T-helper 2 cell treated with Interferon-gamma antibody and Interleukin-4, amounts not matched to agents 5 μg/mL and 100 μg/mL, for 36 hours (primary cell): ENCODE data around the gene COX14.
A peak's percentile ranks its signal among the peaks of the same experiment; 100 is the strongest.
"Not testable (repeated sequence)": the region's sequence is repeated elsewhere in the genome, so short reads cannot be mapped to it uniquely, and the experiment has no call there.

Source experiments
- DNase-seq: peaks from one replicate; pipeline ENCODE4 v3.0.0; 2021; ENCODE audit warnings: low spot score
- H3K27ac Mint-ChIP-seq: one replicate; pipeline ENCODE4 v1.8.0; 2021; ENCODE audit warnings: mild to moderate bottlenecking, mixed read lengths
- H3K27me3 Mint-ChIP-seq: one replicate; pipeline ENCODE4 v1.8.0; 2021; ENCODE audit warnings: low read depth, mixed read lengths
- H3K36me3 Mint-ChIP-seq: one replicate; pipeline ENCODE4 v1.8.0; 2021; ENCODE audit warnings: low read depth, mixed read lengths
- H3K4me1 Mint-ChIP-seq: one replicate; pipeline ENCODE4 v1.8.0; 2021; ENCODE audit warnings: low read depth, mixed read lengths
- H3K4me3 Mint-ChIP-seq: one replicate; pipeline ENCODE4 v1.8.0; 2022; ENCODE audit warnings: mild to moderate bottlenecking, moderate library complexity, mixed read lengths
- H3K9me3 Mint-ChIP-seq: one replicate; pipeline ENCODE4 v1.8.0; 2021; ENCODE audit warnings: mixed read lengths

The COX14 gene

DNA sequence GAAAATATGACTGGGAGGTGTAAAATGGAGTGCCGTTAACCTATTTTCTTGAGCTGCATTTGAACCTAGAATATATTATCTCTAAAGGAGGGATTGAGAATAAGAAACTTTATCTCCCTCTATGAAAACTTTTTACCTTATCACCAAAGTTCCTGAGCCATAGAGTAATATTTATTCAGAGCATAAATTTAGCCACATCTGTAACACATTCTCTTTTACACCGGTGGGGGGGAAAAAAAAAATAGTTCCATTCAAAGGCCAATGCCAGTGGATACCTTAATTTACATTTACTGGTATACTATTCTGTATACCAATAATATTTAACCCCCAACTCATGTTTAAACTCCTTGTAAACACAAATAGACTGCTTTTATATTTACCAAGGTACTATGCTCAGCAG is 33.4 kb downstream of the COX14 start:
- no peaks in the 10 kb centered on the region for H3K27me3 Mint-ChIP-seq
- H3K27ac Mint-ChIP-seq = no peak overlapping the region
- peaks cover 27% of the 10 kb centered on the region for H3K36me3 Mint-ChIP-seq
- H3K9me3 Mint-ChIP-seq = no peaks in the 10 kb centered on the region
- no peak overlapping the region for H3K4me3 Mint-ChIP-seq
- peaks cover 13% of the 10 kb centered on the region for H3K4me1 Mint-ChIP-seq
- no peak for DNase-seq

DNA sequence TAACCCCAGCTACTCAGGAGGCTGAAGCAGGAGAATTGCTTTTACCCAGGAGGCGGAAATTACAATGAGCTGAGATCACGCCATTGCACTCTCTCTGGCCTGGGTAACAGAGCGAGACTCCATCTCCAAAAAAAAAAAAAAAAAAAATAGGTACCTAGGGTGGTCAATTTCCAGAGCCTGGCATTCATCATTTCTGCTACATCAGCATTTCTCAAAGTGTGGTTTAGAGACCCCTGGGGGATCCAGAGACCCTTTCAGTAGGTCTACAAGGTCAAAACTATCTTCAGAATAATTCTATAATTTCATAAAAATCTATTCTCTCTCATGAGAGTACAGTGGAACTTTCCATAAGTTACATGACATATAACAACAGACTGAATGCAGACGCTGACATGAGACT is 35.2 kb downstream of the COX14 start:
- no peak overlapping the region for H3K27ac Mint-ChIP-seq
- no peaks in the 10 kb centered on the region for H3K9me3 Mint-ChIP-seq
- H3K27me3 Mint-ChIP-seq = no peaks in the 10 kb centered on the region
- DNase-seq = no peak
- H3K4me3 Mint-ChIP-seq = no peak overlapping the region
- H3K4me1 Mint-ChIP-seq = peaks cover 17% of the 10 kb centered on the region
- H3K36me3 Mint-ChIP-seq = peaks cover 13% of the 10 kb centered on the region

DNA sequence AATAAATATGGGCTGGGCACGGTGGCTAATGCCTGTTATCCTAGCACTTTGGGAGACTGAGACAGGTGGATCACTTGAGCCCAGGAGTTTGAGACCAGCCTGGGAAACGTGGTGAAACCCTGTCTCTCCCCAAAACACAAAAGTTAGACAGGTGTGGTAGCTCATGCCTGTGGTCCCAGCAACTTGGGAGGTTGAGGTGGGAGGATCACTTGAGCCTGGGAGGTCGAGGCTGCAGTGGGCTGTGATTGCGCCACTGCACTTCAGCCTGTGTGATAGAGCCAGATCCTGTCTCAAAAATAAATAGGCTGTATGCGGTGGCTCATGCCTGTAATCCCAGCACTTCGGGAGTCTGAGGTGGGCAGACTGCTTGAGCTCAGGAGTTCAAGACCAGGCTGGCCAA is 36.0 kb downstream of the COX14 start:
- H3K4me3 Mint-ChIP-seq, DNase-seq, H3K27ac Mint-ChIP-seq, H3K9me3 Mint-ChIP-seq, H3K36me3 Mint-ChIP-seq, H3K27me3 Mint-ChIP-seq: not testable (repeated sequence)
- peaks cover 17% of the 10 kb centered on the region for H3K4me1 Mint-ChIP-seq

DNA sequence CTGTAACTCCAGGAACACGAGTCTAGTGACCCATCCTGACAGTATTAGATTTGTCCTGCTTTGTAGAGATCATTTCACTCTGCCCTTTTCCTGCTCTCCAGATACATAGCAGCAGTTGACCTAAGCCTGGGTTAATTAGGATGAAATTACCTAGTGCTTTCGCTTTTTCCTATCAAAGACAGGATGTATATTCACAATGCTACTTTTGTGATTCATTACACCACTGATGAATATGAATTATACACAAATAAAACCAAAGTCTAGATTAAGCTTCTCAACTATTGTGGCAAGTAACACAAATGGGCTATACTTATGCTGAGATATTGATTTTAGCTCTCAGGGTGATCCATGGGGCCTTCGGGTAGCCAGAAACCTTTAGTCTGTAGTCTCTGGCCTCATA is 37.3 kb downstream of the COX14 start:
- Mint-ChIP-seq H3K27ac (no peak overlapping the region), H3K4me3 (no peak overlapping the region), H3K9me3 (no peaks in the 10 kb centered on the region), H3K4me1 (peaks cover 17% of the 10 kb centered on the region), H3K27me3 (no peaks in the 10 kb centered on the region), H3K36me3 (peaks cover 4% of the 10 kb centered on the region)
- DNase-seq = no peak

DNA sequence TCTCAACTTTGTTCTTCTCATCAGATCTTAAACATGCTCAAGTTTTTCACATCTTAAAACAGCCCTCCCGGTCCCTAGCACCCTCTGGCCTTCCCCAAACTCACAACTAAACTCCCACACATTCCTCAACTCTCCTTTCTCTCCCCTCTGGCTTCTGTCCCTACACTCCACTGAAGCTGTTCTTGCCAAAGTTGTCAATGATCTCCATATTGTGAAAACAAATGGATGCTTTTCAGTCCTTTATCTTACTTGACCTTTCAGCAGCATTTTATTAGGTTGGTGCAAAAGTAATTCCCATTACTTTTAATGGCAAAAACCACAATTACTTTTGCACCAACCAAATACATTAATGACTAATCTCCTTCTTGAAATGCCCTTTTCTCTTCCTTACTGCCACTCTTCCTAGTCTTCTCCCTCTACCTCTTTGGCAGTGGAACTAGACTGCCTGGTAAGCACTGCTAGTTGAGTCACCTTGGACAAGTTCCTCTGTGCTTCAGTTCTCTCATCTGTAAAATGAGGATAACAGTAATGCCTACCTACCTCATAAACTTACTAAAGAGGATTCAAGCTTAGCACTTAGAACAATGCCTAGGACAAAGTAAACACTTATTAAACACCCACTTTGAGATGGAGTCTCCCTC is 39.1 kb downstream of the COX14 start:
- peaks cover 13% of the 10 kb centered on the region for H3K4me1 Mint-ChIP-seq
- H3K27ac Mint-ChIP-seq = peak overlapping the region; percentile 51
- no peak for DNase-seq

DNA sequence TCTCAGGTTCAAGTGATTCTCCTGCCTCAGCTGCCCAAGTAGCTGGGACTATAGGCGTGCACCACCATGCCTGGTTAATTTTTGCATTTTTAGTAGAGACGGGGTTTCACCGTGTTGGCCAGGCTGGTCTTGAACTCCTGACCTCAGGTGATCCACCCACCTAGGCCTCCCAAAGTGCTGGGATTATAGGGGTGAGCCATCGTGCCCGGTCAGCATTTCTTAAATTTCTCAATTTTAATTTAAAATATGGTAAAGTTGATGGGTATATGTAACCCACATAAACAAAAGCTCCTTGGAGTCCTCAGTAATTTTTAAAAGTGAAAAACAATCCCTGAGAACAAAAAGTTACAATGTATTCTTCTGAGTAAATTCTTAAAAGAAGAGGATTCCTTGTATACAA is 42.9 kb downstream of the COX14 start:
- H3K4me3 Mint-ChIP-seq, DNase-seq, H3K27ac Mint-ChIP-seq: not testable (repeated sequence)

More for the DNA sequence above, 39.1 kb downstream of the COX14 start:
- no peaks in the 10 kb centered on the region for H3K27me3 Mint-ChIP-seq
- peaks cover 2% of the 10 kb centered on the region for H3K36me3 Mint-ChIP-seq
- no peak overlapping the region for H3K4me3 Mint-ChIP-seq
- no peaks in the 10 kb centered on the region for H3K9me3 Mint-ChIP-seq

DNA sequence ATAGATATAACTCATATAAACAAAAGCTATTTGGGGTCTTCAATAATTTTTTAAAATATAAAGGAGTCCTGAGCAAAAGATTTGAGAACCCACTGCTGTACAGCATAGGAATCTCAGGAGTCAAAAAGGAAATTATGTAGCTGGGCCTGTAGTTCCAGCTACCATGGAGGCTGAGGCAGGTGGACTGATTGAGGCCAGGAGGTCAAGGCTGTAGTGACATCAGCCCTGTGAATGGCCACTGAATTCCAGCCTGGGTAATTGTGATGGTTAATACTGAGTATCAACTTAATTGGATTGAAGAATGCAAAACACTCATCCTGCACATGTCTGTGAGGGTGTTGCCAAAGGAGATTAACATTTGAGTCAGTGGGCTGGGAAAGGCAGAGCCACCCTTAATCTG is 44.6 kb downstream of the COX14 start:
- no peaks in the 10 kb centered on the region for H3K27me3 Mint-ChIP-seq
- peaks cover 21% of the 10 kb centered on the region for H3K36me3 Mint-ChIP-seq
- H3K27ac Mint-ChIP-seq = no peak overlapping the region
- H3K4me3 Mint-ChIP-seq = no peak overlapping the region
- peaks cover 24% of the 10 kb centered on the region for H3K4me1 Mint-ChIP-seq
- no peak for DNase-seq
- no peaks in the 10 kb centered on the region for H3K9me3 Mint-ChIP-seq

More for the DNA sequence above, 42.9 kb downstream of the COX14 start:
- H3K4me1 Mint-ChIP-seq = peaks cover 21% of the 10 kb centered on the region
- H3K27me3 Mint-ChIP-seq, H3K9me3 Mint-ChIP-seq: not testable (repeated sequence)
- peaks cover 16% of the 10 kb centered on the region for H3K36me3 Mint-ChIP-seq

DNA sequence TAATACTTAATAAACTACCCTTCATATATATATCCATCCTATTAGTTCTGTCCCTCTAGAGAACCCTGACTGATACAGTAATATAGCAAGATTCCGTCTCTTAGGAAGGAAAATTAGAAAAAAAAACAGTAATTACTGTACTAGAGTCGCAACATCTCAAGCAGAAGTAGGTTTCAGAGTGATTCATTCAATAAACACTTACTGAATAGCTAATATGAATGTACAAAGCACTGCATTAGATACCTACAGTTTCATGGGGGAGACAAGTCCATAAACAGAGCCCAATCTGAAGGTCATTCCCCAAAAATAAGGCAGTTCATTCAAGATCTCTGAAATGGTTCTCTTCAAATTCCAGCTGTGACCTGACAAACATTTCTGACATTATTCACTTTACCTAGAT is 45.2 kb downstream of the COX14 start:
- H3K27me3 Mint-ChIP-seq = no peaks in the 10 kb centered on the region
- peaks cover 24% of the 10 kb centered on the region for H3K4me1 Mint-ChIP-seq
- DNase-seq = no peak
- H3K27ac Mint-ChIP-seq = peak overlapping the region; percentile 16
- H3K36me3 Mint-ChIP-seq = peaks cover 21% of the 10 kb centered on the region
- H3K9me3 Mint-ChIP-seq = no peaks in the 10 kb centered on the region
- H3K4me3 Mint-ChIP-seq = no peak overlapping the region

DNA sequence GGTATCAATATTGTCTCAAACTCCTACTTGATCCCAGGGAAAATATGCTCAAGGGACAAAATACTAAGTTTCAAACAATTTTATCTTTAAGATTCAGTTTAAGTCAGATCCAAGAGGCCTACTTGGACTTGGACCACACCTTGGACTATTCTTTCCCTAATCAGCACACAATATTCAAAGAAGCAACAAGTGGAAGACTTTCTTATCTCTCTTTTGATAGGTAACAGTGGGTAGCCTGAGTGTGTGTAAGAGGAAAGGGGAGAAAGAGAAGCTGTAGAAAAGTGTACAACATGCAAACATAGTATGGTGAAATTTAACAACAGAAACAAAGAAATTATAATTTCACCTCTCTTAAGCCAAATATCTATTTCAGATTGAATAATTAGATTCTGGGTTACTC is 48.6 kb downstream of the COX14 start:
- peaks cover 26% of the 10 kb centered on the region for H3K36me3 Mint-ChIP-seq
- no peaks in the 10 kb centered on the region for H3K27me3 Mint-ChIP-seq
- H3K4me1 Mint-ChIP-seq = peaks cover 38% of the 10 kb centered on the region
- DNase-seq = no peak
- H3K4me3 Mint-ChIP-seq = no peak overlapping the region
- peak overlapping the region; percentile 9 for H3K27ac Mint-ChIP-seq
- no peaks in the 10 kb centered on the region for H3K9me3 Mint-ChIP-seq

DNA sequence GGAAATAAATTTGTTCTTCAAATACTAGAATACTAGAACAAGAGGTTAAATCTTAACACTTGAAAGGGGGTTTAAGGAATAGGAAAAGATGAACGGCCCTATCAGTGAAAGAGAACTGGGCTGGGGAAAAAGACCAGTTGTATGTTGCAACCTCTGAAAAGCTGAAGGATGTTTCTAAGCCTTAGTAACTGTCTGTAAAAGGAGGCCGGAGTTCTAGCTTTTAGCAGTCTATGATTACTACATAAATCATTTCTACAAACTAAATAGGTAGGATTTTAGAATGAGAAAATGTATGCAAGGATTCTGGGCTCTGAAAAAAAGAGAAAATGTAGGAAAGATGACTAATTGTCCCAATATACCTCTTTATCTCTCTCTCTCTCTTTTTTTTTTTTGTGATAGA is 50.2 kb downstream of the COX14 start:
- peaks cover 27% of the 10 kb centered on the region for H3K36me3 Mint-ChIP-seq
- peaks cover 41% of the 10 kb centered on the region for H3K4me1 Mint-ChIP-seq
- no peak overlapping the region for H3K4me3 Mint-ChIP-seq
- no peak for DNase-seq
- no peaks in the 10 kb centered on the region for H3K9me3 Mint-ChIP-seq
- H3K27ac Mint-ChIP-seq = no peak overlapping the region
- H3K27me3 Mint-ChIP-seq = no peaks in the 10 kb centered on the region

DNA sequence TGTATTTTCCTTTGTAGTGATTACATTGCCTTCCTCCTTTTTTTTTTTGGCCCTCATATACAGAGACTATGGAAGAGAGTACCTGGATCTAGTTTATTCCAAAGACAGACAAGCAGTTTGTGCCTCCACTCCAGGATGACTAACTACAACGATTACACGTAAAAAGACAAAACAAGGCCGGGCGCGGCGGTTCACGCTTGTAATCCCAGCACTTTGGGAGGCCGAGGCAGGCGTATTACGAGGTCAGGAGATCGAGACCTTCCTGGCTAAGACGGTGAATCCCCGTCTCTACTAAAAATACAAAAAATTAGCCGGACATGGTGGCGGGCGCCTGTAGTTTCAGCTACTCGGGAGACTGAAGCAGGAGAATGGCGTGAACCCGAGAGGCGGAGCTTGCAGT is 52.9 kb downstream of the COX14 start:
- Mint-ChIP-seq H3K36me3 (peaks cover 16% of the 10 kb centered on the region), H3K4me3 (peak overlapping the region; percentile 91), H3K9me3 (no peaks in the 10 kb centered on the region), H3K27me3 (no peaks in the 10 kb centered on the region), H3K4me1 (peaks cover 35% of the 10 kb centered on the region), H3K27ac (peak overlapping the region; percentile 45)
- DNase-seq = no peak

DNA sequence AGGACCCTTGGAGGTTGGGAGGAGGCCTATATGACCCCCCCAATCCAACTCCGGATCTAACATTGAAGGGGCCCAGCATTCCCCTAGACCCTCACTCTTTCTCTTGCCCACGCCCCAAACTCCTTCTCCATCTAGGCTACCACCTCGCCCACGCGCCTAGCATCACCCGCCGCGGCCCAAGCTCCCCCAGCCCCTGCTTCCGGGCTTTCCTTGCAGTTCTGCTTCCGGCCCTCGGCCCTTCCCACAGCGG is 54.7 kb downstream of the COX14 start:
- no peaks in the 10 kb centered on the region for H3K27me3 Mint-ChIP-seq
- H3K27ac Mint-ChIP-seq = peak overlapping the region; percentile 93
- peak overlapping the region; percentile 91 for H3K4me3 Mint-ChIP-seq
- H3K9me3 Mint-ChIP-seq = no peaks in the 10 kb centered on the region
- peaks cover 29% of the 10 kb centered on the region for H3K4me1 Mint-ChIP-seq
- peak; percentile 75 for DNase-seq
- peaks cover 11% of the 10 kb centered on the region for H3K36me3 Mint-ChIP-seq

DNA sequence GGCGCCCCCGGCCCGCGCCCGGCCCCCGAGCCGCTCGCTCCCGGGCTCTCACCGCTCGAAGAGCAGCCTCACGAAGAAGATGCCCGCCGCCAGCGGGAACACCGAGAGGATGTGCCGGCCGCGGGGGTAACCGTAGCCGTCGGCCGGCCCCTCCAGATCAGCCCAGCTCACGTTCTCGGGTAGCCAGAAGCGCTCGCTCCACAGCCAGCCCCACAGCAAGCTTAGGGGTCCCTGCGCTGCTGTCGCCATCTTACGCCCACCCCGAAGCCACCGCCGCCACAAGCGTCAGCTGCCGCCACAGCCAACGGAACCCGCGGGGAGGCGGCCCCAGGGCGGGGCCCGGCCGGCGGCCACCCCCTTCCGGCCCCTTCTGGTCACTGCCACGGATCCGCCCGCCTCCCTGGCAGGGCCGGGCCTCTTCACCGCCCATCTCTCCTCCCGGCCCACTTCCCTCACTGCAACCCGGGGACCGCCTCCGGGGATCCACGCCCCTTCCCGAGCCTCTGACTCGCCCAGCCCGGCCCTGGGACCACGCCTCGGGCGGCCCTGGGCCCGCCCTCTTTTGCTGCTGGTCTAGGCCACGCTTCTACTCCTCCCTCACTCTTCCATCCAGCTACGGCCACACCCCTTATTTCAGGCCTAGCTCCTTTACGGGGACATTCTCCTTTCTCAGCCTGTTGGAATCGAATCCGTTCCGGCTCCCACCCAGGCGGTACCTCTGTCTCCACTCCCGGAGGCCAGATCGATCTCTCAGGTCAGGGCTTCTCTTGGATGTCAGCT is 55.2 kb downstream of the COX14 start, which contains the start of gene CERS5:
Gene CERS5 (minus strand): TSS at position 321 of the 780 bp plus-strand sequence. CDS start 72 bp downstream, at position 249.
- Mint-ChIP-seq H3K9me3 (no peaks in the 10 kb centered on the region), H3K36me3 (peaks cover 11% of the 10 kb centered on the region), H3K4me1 (peaks cover 29% of the 10 kb centered on the region), H3K27ac (peak within 1 kb of the TSS; percentile 93), H3K4me3 (peak within 1 kb of the TSS; percentile 91), H3K27me3 (no peaks in the 10 kb centered on the region)
- peak; percentile 99 for DNase-seq
